DMS 273 treated with DMSO at 0.1 percent for 48 hours (cell line): ENCODE results near the gene SMPD2.
"Not testable (repeated sequence)": the region's sequence is repeated elsewhere in the genome, so short reads cannot be mapped to it uniquely, and the experiment has no call there.

Source experiments
- DNase-seq: peaks from one replicate; lab custom pipeline; 2025; lab: John Stamatoyannopoulos, UW

Gene SMPD2

GRCh38 chr6:109461205-109461604, 20.7 kb downstream of the SMPD2 start:
- DNase-seq = not testable (repeated sequence)

GRCh38 chr6:109461733-109462526, 21.4 kb downstream of the SMPD2 start:
- no peak for DNase-seq

- DNase-seq = no peak
These were observed 25.2 kb downstream of the SMPD2 start for GRCh38 chr6:109465772-109466171.

- no peak for DNase-seq
These were observed 25.8 kb downstream of the SMPD2 start for GRCh38 chr6:109466212-109466923.

GRCh38 chr6:109467696-109468095, 27.2 kb downstream of the SMPD2 start:
- no peak for DNase-seq

GRCh38 chr6:109469591-109470189, 29.2 kb downstream of the SMPD2 start:
- no peak for DNase-seq

- DNase-seq = no peak
These were observed 30.7 kb downstream of the SMPD2 start for GRCh38 chr6:109471105-109471810.

- no peak for DNase-seq
These were observed 31.8 kb downstream of the SMPD2 start for GRCh38 chr6:109472132-109472995.

- DNase-seq = no peak
These were observed 32.6 kb downstream of the SMPD2 start for GRCh38 chr6:109473120-109473519.

- DNase-seq = no peak
These were observed 34.5 kb downstream of the SMPD2 start for GRCh38 chr6:109474995-109475394.

GRCh38 chr6:109475625-109476024, 35.1 kb downstream of the SMPD2 start:
- no peak for DNase-seq

GRCh38 chr6:109477184-109477583, 36.7 kb downstream of the SMPD2 start:
- no peak for DNase-seq

GRCh38 chr6:109477725-109478124, 37.2 kb downstream of the SMPD2 start:
- DNase-seq = no peak

- DNase-seq = no peak
These were observed 37.8 kb downstream of the SMPD2 start for GRCh38 chr6:109478222-109478805.

- no peak for DNase-seq
These were observed 38.5 kb downstream of the SMPD2 start for GRCh38 chr6:109478841-109479624.

GRCh38 chr6:109480993-109481480, 40.5 kb downstream of the SMPD2 start:
- DNase-seq = no peak

GRCh38 chr6:109482905-109483734, 42.6 kb downstream of the SMPD2 start, which contains the start of gene ZBTB24:
ZBTB24 (minus strand) TSS chr6:109483219; CDS start chr6:109482026, 1,193 bp downstream.
- DNase-seq = peak; percentile 62

- no peak for DNase-seq
These were observed 43.2 kb downstream of the SMPD2 start for GRCh38 chr6:109483735-109484057.

GRCh38 chr6:109484122-109484521, 43.6 kb downstream of the SMPD2 start:
- DNase-seq = no peak
